NCI-H187 treated with DMSO at 0.1 percent for 48 hours (cell line): ENCODE measurements around the gene DIPK1A.
A peak's percentile ranks its signal among the peaks of the same experiment; 100 is the strongest.

Experiments
- DNase-seq: peaks from one replicate; lab custom pipeline; 2025; lab: John Stamatoyannopoulos, UW

DIPK1A gene

DNA sequence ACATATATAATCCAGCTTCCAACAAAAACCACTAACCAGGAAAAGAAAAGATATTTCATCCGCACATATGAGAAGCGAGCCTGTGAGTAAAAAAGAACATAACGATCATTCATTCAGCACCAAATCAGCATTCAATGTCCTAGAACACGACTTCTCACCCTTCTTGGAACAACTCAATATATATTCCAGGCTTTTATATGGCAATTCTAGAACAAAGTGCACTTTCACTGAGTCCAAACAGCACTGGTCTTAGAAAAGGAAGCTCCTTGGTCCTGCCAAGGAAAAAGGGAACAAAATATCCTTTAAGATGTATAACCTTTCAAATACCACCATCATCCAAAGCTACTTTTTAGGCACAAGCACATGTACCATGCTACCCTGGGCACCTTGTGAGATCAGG, 84.9 kb downstream of the DIPK1A start:
- no peak for DNase-seq

GRCh38 chr1:92874987-92875386, 86.3 kb downstream of the DIPK1A start:
- no peak for DNase-seq

DNA sequence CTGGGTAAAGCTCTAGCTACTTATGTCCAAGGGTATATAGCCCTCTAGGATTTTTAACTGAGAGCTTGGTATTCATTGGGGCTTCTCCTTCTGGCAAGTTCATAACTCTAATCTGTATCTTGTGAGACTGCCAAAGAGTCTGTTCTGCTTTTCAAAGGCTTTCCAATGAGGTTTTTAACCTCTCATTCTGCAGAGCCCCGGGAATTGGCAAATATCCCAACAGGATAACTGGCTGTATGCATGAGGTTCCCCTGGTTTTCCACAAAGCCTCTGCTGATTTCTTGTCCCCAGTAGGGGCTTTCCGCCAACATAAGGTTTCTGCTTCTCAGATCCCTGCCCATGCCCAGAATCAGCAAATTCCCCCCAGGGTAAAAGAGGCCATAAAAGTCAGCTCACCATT, 88.5 kb downstream of the DIPK1A start:
- no peak for DNase-seq

DNA sequence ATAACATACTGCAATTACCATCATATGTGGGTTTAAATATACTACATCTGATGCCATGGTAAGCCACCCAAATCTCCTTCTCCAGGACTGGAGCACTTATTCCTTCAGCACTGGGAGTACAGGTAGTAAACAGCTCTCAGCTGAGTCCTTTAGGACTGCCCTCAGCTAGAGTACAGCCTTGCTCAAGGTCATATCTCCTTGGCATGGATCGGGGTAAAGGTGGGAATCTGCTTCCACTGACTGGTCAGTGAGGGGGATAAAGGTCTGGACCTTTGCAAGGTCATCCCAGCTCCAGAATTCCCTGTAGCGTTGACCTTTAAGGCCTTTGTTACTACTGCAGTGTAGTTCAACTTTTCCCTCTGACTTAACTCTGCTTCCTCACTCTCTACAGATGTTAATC, 90.7 kb downstream of the DIPK1A start:
- DNase-seq, result no peak

- no peak for DNase-seq
Observed at GRCh38 chr1:92864131-92864530, 97.1 kb downstream of the DIPK1A start.

DNA sequence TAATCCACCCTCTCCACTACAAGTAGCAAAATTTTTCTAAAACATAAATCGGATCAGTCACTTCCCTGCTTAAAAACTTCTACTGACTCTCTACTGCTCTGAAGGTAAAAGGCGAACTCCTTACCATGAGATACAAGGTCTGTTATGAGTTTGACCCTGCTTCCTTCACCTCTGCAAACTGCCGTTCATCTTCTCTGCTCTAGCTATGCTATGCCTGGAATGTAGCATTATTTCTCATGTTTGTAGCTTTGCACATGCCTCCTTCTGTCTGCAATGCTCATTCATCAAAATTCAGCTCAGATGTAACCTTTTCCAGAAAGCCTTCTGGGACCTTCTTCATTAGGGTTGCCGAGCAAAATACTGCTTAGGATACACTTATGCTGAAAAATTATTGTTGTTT, 98.7 kb downstream of the DIPK1A start:
- no peak for DNase-seq

DNA sequence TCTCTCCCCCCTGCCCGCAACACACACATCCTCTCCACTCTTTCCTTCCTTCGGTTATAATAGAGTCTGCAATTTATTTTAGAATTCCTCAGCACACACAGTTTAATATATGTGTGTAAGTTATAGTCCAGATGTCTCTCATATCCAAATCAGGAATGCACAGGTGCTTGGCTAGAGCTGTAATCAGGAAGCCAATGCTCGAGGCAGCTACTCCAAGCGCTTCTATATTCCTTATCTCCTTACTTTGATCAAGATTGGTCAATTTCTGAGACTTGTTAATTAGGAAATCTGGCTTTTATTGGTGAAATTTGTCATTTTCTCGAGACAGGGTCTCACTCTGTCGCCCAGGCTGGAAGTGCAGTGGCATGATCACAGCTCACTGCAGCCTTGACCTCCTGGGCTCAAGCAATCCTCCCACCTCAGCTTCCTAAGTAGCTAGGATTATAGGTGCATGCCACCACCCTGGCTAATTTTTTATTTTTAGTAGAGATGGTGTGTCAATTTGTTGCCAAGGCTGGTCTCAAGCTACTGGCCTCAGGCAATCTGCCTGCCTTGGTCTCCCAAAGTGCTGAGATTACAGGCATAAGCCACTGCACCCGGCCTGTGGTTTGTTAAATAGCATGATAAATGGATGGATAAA, 101.7 kb downstream of the DIPK1A start:
- DNase-seq, result no peak

GRCh38 chr1:92858564-92859399, 102.5 kb downstream of the DIPK1A start:
- DNase-seq, result peak; percentile 26

GRCh38 chr1:92857817-92858216, 103.4 kb downstream of the DIPK1A start:
- DNase-seq, result no peak

DNA sequence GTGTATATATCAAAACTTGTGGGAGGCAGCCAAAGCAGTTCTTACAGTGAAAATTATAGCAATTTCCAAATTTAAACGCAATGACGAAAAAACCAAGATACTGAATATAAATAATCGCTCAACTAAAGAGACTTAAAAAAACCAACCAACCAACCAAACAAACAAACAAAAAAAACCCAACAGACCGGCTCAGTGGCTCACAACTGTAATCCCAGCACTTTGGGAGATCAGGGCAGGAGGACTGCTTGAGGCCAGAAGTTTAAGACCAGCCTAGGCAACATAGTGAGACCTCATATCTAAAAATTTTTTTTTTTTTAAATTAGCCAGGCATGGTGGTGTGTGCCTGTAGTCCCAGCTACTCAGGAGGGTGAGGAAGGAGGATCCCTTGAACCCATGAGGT, 106.0 kb downstream of the DIPK1A start:
- DNase-seq, result no peak

- DNase-seq, result no peak
Observed at GRCh38 chr1:92854101-92854785, 107.0 kb downstream of the DIPK1A start.

DNA sequence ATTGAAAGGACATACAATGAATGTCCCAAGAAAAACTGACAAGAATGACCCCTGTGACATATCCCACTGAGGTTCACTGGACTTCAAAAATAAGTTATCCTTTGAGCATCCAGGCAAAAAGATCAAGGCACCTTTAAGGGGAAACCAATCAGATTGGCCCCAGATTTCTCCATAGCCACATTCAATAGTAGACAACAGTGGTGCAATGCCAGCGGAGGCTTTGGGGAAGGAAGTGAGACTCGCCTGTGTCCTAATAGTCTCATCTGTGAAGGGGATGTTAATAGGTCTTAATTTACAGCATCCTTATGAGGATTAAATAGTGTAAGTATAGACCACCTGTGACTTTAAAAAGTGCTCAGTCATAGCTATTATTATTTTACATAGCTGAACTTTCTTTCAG, 108.0 kb downstream of the DIPK1A start:
- no peak for DNase-seq

DNA sequence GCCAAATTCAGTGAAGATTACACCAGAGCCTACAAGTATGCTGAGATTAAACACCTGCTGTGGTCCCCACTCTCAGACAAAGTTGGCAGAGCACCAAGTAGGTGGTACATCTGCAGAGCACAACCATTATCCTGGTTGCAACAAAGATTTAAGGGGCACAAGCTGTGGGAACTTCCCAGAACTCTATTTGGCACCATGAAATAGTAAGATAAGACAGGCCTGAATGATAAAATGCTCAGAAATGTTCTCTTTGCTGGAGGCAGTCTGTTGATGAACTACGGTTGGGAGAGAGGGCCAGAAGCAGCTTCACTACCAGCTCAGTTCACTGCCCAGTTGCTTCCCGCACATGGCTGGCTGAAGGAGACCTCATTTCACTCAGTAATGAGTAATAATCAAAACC, 109.5 kb downstream of the DIPK1A start:
- DNase-seq, result no peak

DNA sequence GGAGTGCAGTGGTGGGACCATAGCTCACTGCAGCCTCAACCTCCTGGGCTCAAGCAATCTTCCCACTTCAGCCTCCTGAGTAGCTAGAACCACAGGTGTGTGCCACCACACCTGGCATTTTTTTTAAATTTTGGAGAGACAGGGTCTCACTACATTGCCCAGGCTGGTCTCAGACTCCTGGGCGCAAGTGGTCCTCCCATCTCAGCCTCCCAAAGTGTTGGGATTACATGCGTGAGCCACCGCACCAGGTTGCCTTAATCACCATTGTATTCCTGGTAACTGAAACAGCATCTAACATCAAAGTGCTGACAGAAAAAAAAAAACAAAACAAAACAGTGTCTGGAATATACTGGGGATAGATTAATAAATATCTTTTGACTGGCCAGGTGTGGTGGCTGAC, 111.2 kb downstream of the DIPK1A start:
- DNase-seq, result no peak

- no peak for DNase-seq
Observed at GRCh38 chr1:92848201-92848600, 113.1 kb downstream of the DIPK1A start.

DNA sequence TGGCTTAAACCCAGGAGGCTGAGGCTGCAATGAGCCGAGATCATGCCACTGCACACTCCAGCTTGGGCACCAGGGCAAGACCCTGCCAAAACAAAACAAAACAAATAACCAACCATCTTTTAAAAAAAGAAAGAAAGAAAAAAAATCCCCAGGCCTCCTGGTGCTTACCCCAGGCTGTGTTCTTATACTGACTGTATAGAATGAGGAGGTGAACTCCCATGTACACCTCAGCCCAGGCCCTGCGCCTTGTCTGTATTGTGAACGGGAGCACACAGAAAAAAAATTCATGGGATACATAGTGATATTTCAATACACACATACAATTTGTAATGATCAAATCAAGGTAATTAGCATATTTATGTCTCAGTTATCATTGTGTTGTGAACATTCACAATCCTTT, 115.4 kb downstream of the DIPK1A start:
- no peak for DNase-seq

DNA sequence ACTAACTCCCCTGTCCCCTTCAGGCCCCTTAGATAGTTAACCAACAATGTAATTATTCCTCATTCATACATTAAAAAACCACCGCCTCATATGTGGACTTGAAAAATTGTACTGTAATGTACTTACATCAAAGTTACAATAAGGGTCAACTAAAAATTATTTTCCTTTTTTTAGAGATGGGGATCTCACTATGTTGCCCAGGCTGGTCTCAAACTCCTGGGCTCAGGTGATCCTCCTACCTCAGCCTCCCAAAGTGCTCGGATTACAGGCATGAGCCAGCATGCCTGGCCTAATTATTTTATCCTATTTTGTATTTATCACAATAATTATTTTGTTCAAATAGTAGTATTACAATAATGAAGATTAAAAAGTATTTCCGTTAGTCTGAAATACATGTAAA, 116.8 kb downstream of the DIPK1A start:
- DNase-seq, result no peak

GRCh38 chr1:92843429-92844352, 117.6 kb downstream of the DIPK1A start:
- DNase-seq, result no peak

GRCh38 chr1:92843046-92843423, 118.2 kb downstream of the DIPK1A start:
- DNase-seq, result no peak

DNA sequence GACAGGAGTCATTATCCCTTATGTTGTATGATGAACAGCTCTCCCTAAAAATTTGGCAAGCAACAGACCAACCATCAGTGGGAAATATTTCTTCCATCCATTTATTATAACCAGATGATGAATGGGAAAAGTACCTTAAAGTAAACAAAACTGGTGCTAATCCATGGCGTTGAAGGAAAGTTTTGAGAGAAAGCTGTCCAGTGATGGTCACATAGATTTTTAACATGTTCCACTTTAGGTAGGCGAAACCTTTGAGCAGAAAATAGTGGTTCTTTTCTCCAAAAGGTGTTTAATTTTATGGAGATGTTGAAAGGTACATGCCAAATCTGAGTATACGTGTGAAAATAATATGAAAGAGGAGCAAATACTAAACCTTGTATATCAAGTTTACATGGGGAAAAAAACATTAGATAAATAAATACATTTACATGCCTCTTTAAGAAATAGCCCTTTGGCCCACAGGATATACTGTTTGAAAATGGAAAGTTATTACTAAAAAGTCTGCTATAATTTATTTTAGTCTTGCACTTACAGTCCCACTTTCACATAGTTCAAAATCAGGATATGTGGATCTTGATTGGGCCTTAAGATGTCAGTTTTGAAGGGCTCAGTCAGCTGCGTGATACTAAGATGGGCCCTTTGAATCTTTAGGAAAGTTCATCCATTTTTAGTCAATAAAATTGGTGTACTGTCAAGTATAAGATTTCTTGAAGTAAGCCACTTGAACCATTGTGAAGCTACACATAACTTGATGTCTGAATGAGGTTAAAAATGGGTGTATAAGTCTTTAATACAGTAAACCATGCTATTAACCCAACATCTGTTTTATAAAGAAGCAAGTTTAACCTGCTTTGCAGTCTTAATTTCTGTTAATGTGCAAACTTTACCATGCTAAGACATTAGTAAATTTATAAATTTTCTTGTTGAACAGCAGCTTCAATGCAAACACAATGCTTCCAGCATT, 118.9 kb downstream of the DIPK1A start:
- no peak for DNase-seq

GRCh38 chr1:92840600-92840999, 120.7 kb downstream of the DIPK1A start:
- no peak for DNase-seq
